Stomach (tissue), 9 donors: ENCODE data around the gene RGS21. TPM values are rescaled to one million over a fixed set of nuclear protein-coding genes. Genes with fewer than 3 reads are reported as not detected.
"Not testable (repeated sequence)": the region's sequence is repeated elsewhere in the genome, so short reads cannot be mapped to it uniquely, and the experiment has no call there.

ENCODE experiments used
- DNase-seq, 2 donors: peaks; one replicate each; pipeline versions ENCODE4 v3.0.0 to v3.0.0-alpha.2; 2013 to 2019
- H3K27ac ChIP-seq, 5 donors: fragments of 200-600 bp in 4 of 5; sonication (generic) in 4 of 5; one replicate each; pipeline ENCODE4 v1.5.1; 2013 to 2019; ENCODE audit warnings: mild to moderate bottlenecking in 1 of 5, moderate library complexity in 1 of 5
- H3K27me3 ChIP-seq, 3 donors: fragments of 200-600 bp; sonication (generic); one replicate each; pipeline ENCODE4 v1.5.1; 2017 to 2019; ENCODE audit warnings: mixed run types in 1 of 3
- H3K36me3 ChIP-seq, 4 donors: fragments of 200-600 bp; sonication (generic); 1 replicate in 3 of 4; 2 replicates in 1 of 4; pipeline ENCODE4 v1.5.1; 2016 to 2019
- H3K4me1 ChIP-seq, 4 donors: fragments of 200-600 bp; sonication (generic); one replicate each; pipeline ENCODE4 v1.5.1; 2016 to 2019
- H3K4me3 ChIP-seq, 4 donors: fragments of 200-600 bp; sonication (generic) in 3 of 4; one replicate each; pipeline ENCODE4 v1.5.1; 2016 to 2019; ENCODE audit warnings: mild to moderate bottlenecking in 1 of 4
- H3K9me3 ChIP-seq, 4 donors: fragments of 200-600 bp; sonication (generic); one replicate each; pipeline ENCODE4 v1.5.1; 2016 to 2019
- CTCF ChIP-seq, 7 experiments: fragments of 450-650 bp in 4 of 7; fragments of 200-600 bp in 3 of 7; sonication (generic) in 3 of 7; IDR thresholded peaks; one replicate each; pipeline ENCODE4 v1.5.1; 2016 to 2019; ENCODE audit warnings: antibody characterized with exemption in 7 of 7, control low read depth in 2 of 7, mild to moderate bottlenecking in 1 of 7
- EP300 ChIP-seq: sonication (generic); formaldehyde crosslinking; IDR thresholded peaks from one replicate; pipeline ENCODE4 v1.6.1; 2017; ENCODE audit warnings: antibody characterized with exemption
- POLR2A ChIP-seq, 4 donors: fragments of 450-650 bp; IDR thresholded peaks; one replicate each; pipeline ENCODE4 v1.6.1; 2016; ENCODE audit warnings: antibody characterized with exemption in 4 of 4, control low read depth in 2 of 4, mild to moderate bottlenecking in 1 of 4, moderate library complexity in 1 of 4
- POLR2AphosphoS5 ChIP-seq, 3 donors: sonication (generic); formaldehyde crosslinking; IDR thresholded peaks; one replicate each; pipeline ENCODE4 v1.6.1; 2016; ENCODE audit warnings: antibody characterized with exemption in 3 of 3
- WGBS, 5 donors: extraction: QIAGEN DNeasy Blood & Tissue Kit in 3 of 5; methylation state at CpG; one replicate each; pipeline versions ENCODE4 v1.1.5 to v1.1.7; 2013 to 2018; 5-methylcytosine and 5-hydroxymethylcytosine counted together
- intact Hi-C: fragments of 100-400 bp; cut with DNase I; formaldehyde crosslinking; loops from one replicate; pipeline ENCODE4 v1.15.1; 2023; ENCODE audit warnings: low total_unique reads
- polyA plus RNA-seq, 3 donors: library from polyadenylated mRNA; stranded (reverse); fragments of 200-250 nt; gene quantifications; one replicate each; pipeline ENCODE4 v1.2.3, GENCODE V29; 2013
- total RNA-seq, 5 donors: library from RNA; depleted of rRNA; stranded (reverse); fragments of >200 nt; gene quantifications; one replicate each; pipeline versions ENCODE4 v1.1.0 to v1.2.3, GENCODE V29; 2014 to 2016
- donor health status: healthy with polysubstance abuse.
- donor health status: Bipolar disorder and iron deficiency.
- donor health status: healthy.

RGS21 gene
- total and polyA plus RNA-seq, 8 donors = not detected

- H3K36me3 ChIP-seq = no peaks in the 10 kb centered on the region
- no peaks in the 10 kb centered on the region for H3K27me3 ChIP-seq
- 64 to 72% (median 68%) methylated on average over 3 of the region's 3 CpGs for WGBS, 5 donors
- no peak overlapping the region for H3K4me3 ChIP-seq
- no peaks in the 10 kb centered on the region for H3K9me3 ChIP-seq
- no peaks in the 10 kb centered on the region for H3K4me1 ChIP-seq
- intact Hi-C loops = no loop called here
- no peak for TF ChIP-seq POLR2A (IDR thresholded peaks at IDR 0.05)
- TF ChIP-seq EP300 = no peak
- no peak for TF ChIP-seq POLR2AphosphoS5 (IDR thresholded peaks at IDR 0.05)
- TF ChIP-seq CTCF (IDR thresholded peaks at IDR 0.05) = no peak
- no peak for DNase-seq
- H3K27ac ChIP-seq = no peak overlapping the region
Observed at GRCh38 chr1:192274588-192274987, 42.2 kb upstream of the RGS21 start.

- no peak for TF ChIP-seq EP300
- TF ChIP-seq CTCF (IDR thresholded peaks at IDR 0.05) = no peak
- TF ChIP-seq POLR2A (IDR thresholded peaks at IDR 0.05) = no peak
- TF ChIP-seq POLR2AphosphoS5 (IDR thresholded peaks at IDR 0.05) = no peak
- no peaks in the 10 kb centered on the region for H3K36me3 ChIP-seq
- no peak for DNase-seq
- H3K9me3 ChIP-seq = peaks cover 0 to 17% (median 9%) of the 10 kb centered on the region in 4 donors
- no peak overlapping the region for H3K4me3 ChIP-seq
- H3K27ac ChIP-seq = no peak overlapping the region
- 41 to 65% (median 50%) methylated on average over 1 of the region's 1 CpG for WGBS, 5 donors
- no peaks in the 10 kb centered on the region for H3K4me1 ChIP-seq
- intact Hi-C loops = no loop called here
- no peaks in the 10 kb centered on the region for H3K27me3 ChIP-seq
Observed at GRCh38 chr1:192277635-192278034, 39.2 kb upstream of the RGS21 start.

GRCh38 chr1:192284927-192285326, 31.9 kb upstream of the RGS21 start:
- intact Hi-C loops = no loop called here
- 73 to 80% (median 78%) methylated on average over 2 of the region's 2 CpGs for whole genome bisulfite sequencing, 5 donors
- Histone ChIP-seq H3K27ac (no peak overlapping the region), H3K9me3 (peaks cover 0 to 35% (median 11%) of the 10 kb centered on the region in 4 donors), H3K4me3 (no peak overlapping the region), H3K27me3 (no peaks in the 10 kb centered on the region), H3K4me1 (no peaks in the 10 kb centered on the region), H3K36me3 (no peaks in the 10 kb centered on the region)
- TF ChIP-seq EP300 (no peak), POLR2AphosphoS5 (IDR thresholded peaks at IDR 0.05) (no peak), CTCF (IDR thresholded peaks at IDR 0.05) (no peak), POLR2A (IDR thresholded peaks at IDR 0.05) (no peak)
- no peak for DNase-seq

- Histone ChIP-seq H3K4me3 (no peak overlapping the region), H3K27me3 (no peaks in the 10 kb centered on the region), H3K36me3 (no peaks in the 10 kb centered on the region), H3K4me1 (no peaks in the 10 kb centered on the region), H3K27ac (no peak overlapping the region), H3K9me3 (peaks cover 0 to 8% (median 4%) of the 10 kb centered on the region in 4 donors)
- TF ChIP-seq CTCF (IDR thresholded peaks at IDR 0.05) = no peak
- TF ChIP-seq POLR2A (IDR thresholded peaks at IDR 0.05) = no peak
- no peak for TF ChIP-seq POLR2AphosphoS5 (IDR thresholded peaks at IDR 0.05)
- no peak for TF ChIP-seq EP300
- no peak for DNase-seq
- WGBS, 5 donors = 47 to 68% (median 63%) methylated on average over 1 of the region's 1 CpG
- intact Hi-C loops = no loop called here
Observed at GRCh38 chr1:192303029-192303428, 13.8 kb upstream of the RGS21 start.

GRCh38 chr1:192308314-192308713, 8.5 kb upstream of the RGS21 start:
- H3K27me3 ChIP-seq, H3K4me1 ChIP-seq, intact Hi-C loops, H3K4me3 ChIP-seq, H3K36me3 ChIP-seq, H3K27ac ChIP-seq, DNase-seq: not testable (repeated sequence)
- peaks cover 0 to 20% (median 12%) of the 10 kb centered on the region in 4 donors for H3K9me3 ChIP-seq
- WGBS, 5 donors = 81 to 100% (median 95%) methylated on average over 2 of the region's 2 CpGs
